Heart left ventricle (tissue), 16 donors: ENCODE results near the gene STK4. TPM values are rescaled to one million over a fixed set of nuclear protein-coding genes. Genes with fewer than 3 reads are reported as not detected.
A peak's percentile ranks its signal among the peaks of the same experiment; 100 is the strongest.

Experiments
- ATAC-seq, 4 donors: fragments of 200-7000 bp; cut with Tn5 transposase; one replicate each; pipeline ENCODE4 v1.9.1; 2020 to 2022; ENCODE audit warnings: moderate library complexity in 4 of 4, mild to moderate bottlenecking in 3 of 4, moderate number of reproducible peaks in 1 of 4
- DNase-seq, 5 donors: peaks; one replicate each; pipeline ENCODE4 v3.0.0-alpha.2; 2020
- H3K27ac ChIP-seq, 12 donors: fragments of 200-600 bp; sonication (generic) in 4 of 12; one replicate each; pipeline versions ENCODE4 v1.5.0 to v1.8.0; 2016 to 2022; ENCODE audit warnings: mild to moderate bottlenecking in 2 of 12
- H3K27me3 ChIP-seq, 9 donors: fragments of 200-600 bp; sonication (generic) in 2 of 9; one replicate each; pipeline versions ENCODE4 v1.5.1 to v1.8.0; 2016 to 2022; ENCODE audit warnings: mild to moderate bottlenecking in 3 of 9
- H3K36me3 ChIP-seq, 9 donors: fragments of 200-600 bp; sonication (generic) in 2 of 9; one replicate each; pipeline versions ENCODE4 v1.5.0 to v1.8.0; 2018 to 2022; ENCODE audit warnings: mild to moderate bottlenecking in 2 of 9
- H3K4me1 ChIP-seq, 12 donors: fragments of 200-600 bp; sonication (generic) in 4 of 12; one replicate each; pipeline versions ENCODE4 v1.5.0 to v1.8.0; 2016 to 2022; ENCODE audit warnings: mild to moderate bottlenecking in 3 of 12
- H3K4me3 ChIP-seq, 12 donors: fragments of 200-600 bp; sonication (generic) in 4 of 12; one replicate each; pipeline versions ENCODE4 v1.5.0 to v1.8.0; 2017 to 2022; ENCODE audit warnings: mild to moderate bottlenecking in 9 of 12, moderate library complexity in 4 of 12
- H3K9me3 ChIP-seq, 12 donors: fragments of 200-600 bp; sonication (generic) in 4 of 12; one replicate each; pipeline versions ENCODE4 v1.5.0 to v1.8.0; 2016 to 2022; ENCODE audit warnings: mild to moderate bottlenecking in 1 of 12
- POLR2A ChIP-seq, 2 donors: fragments of 450-650 bp; IDR thresholded peaks; one replicate each; pipeline ENCODE4 v1.6.1; 2017; ENCODE audit warnings: antibody characterized with exemption in 2 of 2, mild to moderate bottlenecking in 2 of 2, moderate library complexity in 2 of 2
- whole genome bisulfite sequencing, 4 donors: extraction: QIAGEN DNeasy Blood & Tissue Kit in 2 of 4; methylation state at CpG; one replicate each; pipeline versions ENCODE4 v1.1.5 to v1.1.7; 2013 to 2018; 5-methylcytosine and 5-hydroxymethylcytosine counted together
- intact Hi-C, 10 donors: fragments of 100-400 bp; cut with DNase I; formaldehyde crosslinking; loops; one replicate each; pipeline versions ENCODE4 v1.11.1 to v1.14.2; 2022
- polyA plus RNA-seq, 2 donors: library from polyadenylated mRNA; stranded (reverse); fragments of 200-250 nt; gene quantifications; one replicate each; pipeline ENCODE4 v1.2.3, GENCODE V29; 2013
- total RNA-seq, 9 donors: library from RNA; depleted of rRNA in 2 of 9; stranded (reverse); fragments of >200 nt in 2 of 9; fragmentation: NEBNext Ultra II Directional in 3 of 9; extraction: Animal tissue kit (Norgen Biotek cat#: 25700) in 3 of 9; gene quantifications; one replicate each; pipeline versions ENCODE4 v1.1.0 to v1.2.4, GENCODE V29; 2016 to 2023
- TF ChIP-seq, protein P1 (sequence below), 12 donors: fragments of 200-600 bp; sonication (generic) in 4 of 12; IDR thresholded peaks; one replicate each; pipeline versions ENCODE4 v1.5.0 to v1.8.0; 2018 to 2022; ENCODE audit warnings: antibody characterized with exemption in 12 of 12, mild to moderate bottlenecking in 5 of 12
- donor health status: ischemic (EF 13 %, LVEDD 7.1; RV severe dilation, severe dysfunction).
- donor health status: healthy with polysubstance abuse.
- donor health status: DM: no; HTN: yes; CAD: no.
- donor health status: DM: no; HTN: no; CAD: no.
- donor health status: ischemic (EF 25% LVEDD 6.9; RV normal size, moderate dysfunction).
- donor health status: ischemic (EF 25% LVEDD 5.7; RV mildly dilated, moderate dysfunction).
- donor health status: healthy.
- donor health status: DM: yes; HTN: yes; CAD: no.
- donor health status: ischemic (EF 35%, LVEDD 5.7; RV mildly dilated, moderate dysfunction).
- donor health status: nonischemic (EF 11% LVEDD 7.7; RV severe dilation, severe dysfunction).
- donor health status: DM: yes; HTN: yes; CAD: no.
- donor health status: PGD.
- donor health status: ischemic (EF 29% LVEDD 5.4; RV normal size, mild dysfunction).
- donor health status: nonischemic (EF 23%, LVEDD 6.1; RV moderate dilation, normal function).

Gene STK4
- total and polyA plus RNA-seq, 11 donors: 3.2 to 25.3 (median 9.3) TPM

DNA sequence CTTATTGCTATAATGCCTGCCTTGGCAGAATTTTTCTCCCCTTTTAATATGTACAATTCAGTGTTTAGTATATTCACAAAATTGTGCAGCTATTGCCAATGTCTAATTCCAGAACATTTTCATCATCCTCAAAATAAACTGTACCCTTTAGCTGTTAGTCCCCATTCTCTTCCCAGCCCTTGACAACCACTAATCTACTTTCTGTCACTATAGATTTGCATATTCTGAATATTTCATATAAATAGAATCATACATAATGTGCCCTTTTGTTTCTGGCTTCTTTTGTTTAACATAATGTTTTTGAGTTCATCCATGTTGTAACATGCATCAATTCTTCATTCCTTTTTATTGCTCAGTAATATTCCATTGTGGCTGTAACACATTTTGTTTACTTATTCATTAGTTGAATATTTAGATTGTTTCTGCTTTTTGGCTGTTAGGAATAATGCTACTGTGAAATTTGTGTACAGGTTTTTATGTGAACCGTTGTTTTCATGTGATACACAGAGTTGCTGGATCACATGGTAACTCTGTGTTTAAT is 22.4 kb downstream of the STK4 start:
- no peaks in the 10 kb centered on the region for H3K9me3 ChIP-seq
- no peak overlapping the region for H3K27ac ChIP-seq
- 90 to 96% (median 96%) methylated on average over 1 of the region's 1 CpG for WGBS, 4 donors
- TF ChIP-seq, protein P1, sequence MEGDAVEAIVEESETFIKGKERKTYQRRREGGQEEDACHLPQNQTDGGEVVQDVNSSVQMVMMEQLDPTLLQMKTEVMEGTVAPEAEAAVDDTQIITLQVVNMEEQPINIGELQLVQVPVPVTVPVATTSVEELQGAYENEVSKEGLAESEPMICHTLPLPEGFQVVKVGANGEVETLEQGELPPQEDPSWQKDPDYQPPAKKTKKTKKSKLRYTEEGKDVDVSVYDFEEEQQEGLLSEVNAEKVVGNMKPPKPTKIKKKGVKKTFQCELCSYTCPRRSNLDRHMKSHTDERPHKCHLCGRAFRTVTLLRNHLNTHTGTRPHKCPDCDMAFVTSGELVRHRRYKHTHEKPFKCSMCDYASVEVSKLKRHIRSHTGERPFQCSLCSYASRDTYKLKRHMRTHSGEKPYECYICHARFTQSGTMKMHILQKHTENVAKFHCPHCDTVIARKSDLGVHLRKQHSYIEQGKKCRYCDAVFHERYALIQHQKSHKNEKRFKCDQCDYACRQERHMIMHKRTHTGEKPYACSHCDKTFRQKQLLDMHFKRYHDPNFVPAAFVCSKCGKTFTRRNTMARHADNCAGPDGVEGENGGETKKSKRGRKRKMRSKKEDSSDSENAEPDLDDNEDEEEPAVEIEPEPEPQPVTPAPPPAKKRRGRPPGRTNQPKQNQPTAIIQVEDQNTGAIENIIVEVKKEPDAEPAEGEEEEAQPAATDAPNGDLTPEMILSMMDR (IDR thresholded peaks at IDR 0.05): no peak
- no peak for TF ChIP-seq POLR2A (IDR thresholded peaks at IDR 0.05)
- no peak overlapping the region for H3K4me3 ChIP-seq
- no peak for DNase-seq
- H3K4me1 ChIP-seq: peaks cover 0 to 57% (median 8%) of the 10 kb centered on the region in 12 donors
- no peaks in the 10 kb centered on the region for H3K27me3 ChIP-seq
- no peak for ATAC-seq
- peaks cover 0 to 51% (median 36%) of the 10 kb centered on the region in 9 donors for H3K36me3 ChIP-seq
- intact Hi-C loops: no loop called here

DNA sequence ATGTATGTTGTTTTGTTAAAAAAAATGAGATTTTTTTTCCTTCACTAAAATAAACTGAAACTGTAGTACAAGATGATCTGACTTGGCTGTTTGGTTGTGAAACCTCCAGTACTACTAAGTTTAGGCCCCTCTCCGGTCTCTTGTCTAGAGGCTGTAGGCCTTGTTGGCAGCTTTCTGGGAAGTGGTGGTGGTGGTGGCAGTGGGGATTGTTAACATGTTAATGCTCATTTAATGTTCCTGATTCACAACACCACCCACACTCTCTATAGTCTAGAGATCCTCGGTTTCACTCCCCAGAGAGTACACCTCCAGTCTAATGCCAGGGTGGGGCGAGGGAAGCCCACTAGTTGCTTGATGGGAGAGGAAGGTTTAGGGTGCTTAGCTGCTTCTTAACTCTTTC is 24.1 kb downstream of the STK4 start:
- Histone ChIP-seq H3K4me1 (peaks cover 0 to 66% (median 10%) of the 10 kb centered on the region in 12 donors), H3K36me3 (peaks cover 0 to 42% (median 27%) of the 10 kb centered on the region in 9 donors), H3K27me3 (no peaks in the 10 kb centered on the region), H3K27ac (peak overlapping the region in 9 of 12 donors; percentile 16 to 87 (median 41)), H3K9me3 (no peaks in the 10 kb centered on the region), H3K4me3 (peak overlapping the region in 7 of 12 donors; percentile 1 to 37 (median 21))
- peak in 2 of 4 donors; percentile 36 to 52 for ATAC-seq
- WGBS, 4 donors: 51 to 73% (median 58%) methylated on average over 3 of the region's 3 CpGs
- TF ChIP-seq POLR2A (IDR thresholded peaks at IDR 0.05): no peak
- TF ChIP-seq, protein P1 (IDR thresholded peaks at IDR 0.05): no peak
- intact Hi-C loops: no loop called here
- DNase-seq: no peak

DNA sequence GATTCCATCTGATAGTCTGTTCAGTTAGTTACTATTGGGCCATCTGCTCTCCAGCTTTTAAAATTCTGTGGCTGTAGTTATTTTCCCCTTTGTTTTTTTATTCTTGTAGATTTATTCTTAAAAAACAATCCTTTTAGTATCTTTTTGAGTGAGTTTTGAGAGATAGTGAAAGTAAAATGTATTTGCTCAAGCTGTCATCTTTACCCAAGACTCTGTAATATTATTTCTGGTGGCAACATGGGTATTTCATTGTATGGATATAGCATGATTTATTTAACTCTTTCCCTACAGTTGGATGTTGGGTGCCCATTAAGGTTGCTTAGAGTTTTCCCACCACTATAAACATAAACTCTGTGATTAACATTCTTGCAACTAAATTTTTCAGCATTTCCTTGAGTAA is 24.6 kb downstream of the STK4 start:
- ATAC-seq (no peak), DNase-seq (no peak)
- peak overlapping the region in 8 of 12 donors; percentile 1 to 37 (median 22) for H3K4me3 ChIP-seq
- peak overlapping the region in 10 of 12 donors; percentile 16 to 87 (median 37) for H3K27ac ChIP-seq
- no peaks in the 10 kb centered on the region for H3K9me3 ChIP-seq
- TF ChIP-seq POLR2A (IDR thresholded peaks at IDR 0.05): no peak
- TF ChIP-seq, protein P1 (IDR thresholded peaks at IDR 0.05): no peak
- H3K27me3 ChIP-seq: no peaks in the 10 kb centered on the region
- H3K4me1 ChIP-seq: peaks cover 0 to 64% (median 10%) of the 10 kb centered on the region in 12 donors
- intact Hi-C loops: no loop called here
- H3K36me3 ChIP-seq: peaks cover 0 to 42% (median 29%) of the 10 kb centered on the region in 9 donors

DNA sequence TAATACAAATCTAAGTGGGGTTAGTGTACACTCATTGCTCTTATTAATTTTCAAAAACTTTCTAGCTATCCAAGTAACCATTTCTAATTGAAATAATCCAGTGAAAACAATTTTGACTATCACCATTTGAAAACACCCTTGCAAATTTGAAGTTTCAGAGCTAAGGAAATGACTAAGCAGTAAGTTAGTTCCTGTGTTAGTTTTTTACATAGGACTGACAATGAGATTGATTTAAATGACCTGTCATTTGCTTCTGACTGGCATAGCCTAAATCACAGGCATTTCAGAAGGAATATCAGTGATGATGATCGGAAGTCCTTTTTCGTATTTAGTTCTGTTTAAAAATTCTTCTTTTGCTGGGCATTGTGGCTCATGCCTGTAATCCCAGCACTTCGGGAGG is 27.0 kb downstream of the STK4 start:
- Histone ChIP-seq H3K4me1 (peaks cover 0 to 56% (median 10%) of the 10 kb centered on the region in 12 donors), H3K27me3 (no peaks in the 10 kb centered on the region), H3K36me3 (peaks cover 0 to 44% (median 34%) of the 10 kb centered on the region in 9 donors), H3K27ac (peak overlapping the region in 5 of 12 donors; percentile 37 to 87 (median 47)), H3K9me3 (no peaks in the 10 kb centered on the region), H3K4me3 (no peak overlapping the region)
- DNase-seq (no peak), ATAC-seq (peak in 2 of 4 donors; percentile 33 to 55)
- no peak for TF ChIP-seq POLR2A (IDR thresholded peaks at IDR 0.05)
- TF ChIP-seq, protein P1 (IDR thresholded peaks at IDR 0.05): no peak
- 67 to 83% (median 71%) methylated on average over 3 of the region's 3 CpGs for WGBS, 4 donors
- intact Hi-C loops: no loop called here
